Neural cell (in vitro differentiated cells): ENCODE measurements around the gene ERBB4. TPM values are rescaled to one million over a fixed set of nuclear protein-coding genes. Genes with fewer than 3 reads are reported as not detected.

Source experiments
- H2AFZ ChIP-seq: fragments of 200-600, 300-800 bp; sonication (generic), shearing (Covaris generic); 2 replicates; pipeline ENCODE4 v1.6.0; 2014; ENCODE audit warnings: low read depth, mild to moderate bottlenecking, antibody characterized with exemption, low read length, moderate library complexity
- H3F3A ChIP-seq: fragments of 200-600 bp; shearing (Covaris generic); 2 replicates; pipeline ENCODE4 v1.6.1; 2016; ENCODE audit warnings: mild to moderate bottlenecking, moderate library complexity, mixed read lengths, antibody characterized with exemption, low read length; ENCODE audit not compliant: insufficient read depth, poor library complexity, severe bottlenecking
- H3K27ac ChIP-seq: fragments of 200-600, 300-800 bp; sonication (generic), shearing (Covaris generic); 2 replicates; pipeline ENCODE4 v1.5.1; 2014; ENCODE audit warnings: mild to moderate bottlenecking, low read length, moderate library complexity
- H3K27me3 ChIP-seq: fragments of 300-800, 200-600 bp; sonication (generic), shearing (Covaris generic); 2 replicates; pipeline ENCODE4 v1.6.0; 2014; ENCODE audit warnings: mild to moderate bottlenecking, low read depth, low read length, moderate library complexity; ENCODE audit not compliant: insufficient read depth
- H3K36me3 ChIP-seq: fragments of 300-800, 200-600 bp; sonication (generic), shearing (Covaris generic); 2 replicates; pipeline ENCODE4 v1.5.1; 2014; ENCODE audit warnings: mild to moderate bottlenecking, antibody characterized with exemption, low read length, moderate library complexity; ENCODE audit not compliant: insufficient read depth
- H3K4me2 ChIP-seq: fragments of 300-800, 200-600 bp; sonication (generic), shearing (Covaris generic); 2 replicates; pipeline ENCODE4 v1.6.0; 2014; ENCODE audit warnings: mild to moderate bottlenecking, low read length
- H3K4me3 ChIP-seq: fragments of 300-800, 200-600 bp; sonication (generic), shearing (Covaris generic); 2 replicates; pipeline ENCODE4 v1.5.1; 2014; ENCODE audit warnings: mild to moderate bottlenecking, low read length, moderate library complexity
- H3K79me2 ChIP-seq: fragments of 200-600 bp; shearing (Covaris generic); replicated peaks from 2 replicates; pipeline ENCODE4 v1.6.0; 2014; ENCODE audit warnings: mild to moderate bottlenecking, low read length, moderate library complexity; ENCODE audit not compliant: insufficient read depth
- H3K9ac ChIP-seq: fragments of 300-800, 200-600 bp; sonication (generic), shearing (Covaris generic); 2 replicates; pipeline ENCODE4 v1.6.1; 2016; ENCODE audit warnings: mild to moderate bottlenecking, low read length, mixed read lengths
- H3K9me2 ChIP-seq: fragments of 200-600 bp; shearing (Covaris generic); 2 replicates; pipeline ENCODE4 v1.6.1; 2016; ENCODE audit warnings: mild to moderate bottlenecking, low read length, mixed read lengths; ENCODE audit not compliant: insufficient read depth
- H3K9me3 ChIP-seq: fragments of 200-600, 300-800 bp; sonication (generic), shearing (Covaris generic); 2 replicates; pipeline ENCODE4 v1.6.1; 2016; ENCODE audit warnings: mild to moderate bottlenecking, mixed run types, low read length, moderate library complexity, mixed read lengths
- H4K20me1 ChIP-seq: fragments of 200-600 bp; shearing (Covaris generic); 2 replicates; pipeline ENCODE4 v1.6.1; 2016; ENCODE audit warnings: mild to moderate bottlenecking, mixed run types; ENCODE audit not compliant: insufficient read depth
- CTCF ChIP-seq: fragments of 450-650 bp; IDR thresholded peaks from 2 replicates; pipeline ENCODE4 v1.5.1; 2014; ENCODE audit warnings: antibody characterized with exemption, mild to moderate bottlenecking, moderate library complexity; ENCODE audit not compliant: poor library complexity, severe bottlenecking
- EP300 ChIP-seq: fragments of 450-650 bp; conservative IDR thresholded peaks from 2 replicates; pipeline ENCODE4 v1.6.1; 2014; ENCODE audit warnings: antibody characterized with exemption, mild to moderate bottlenecking, moderate library complexity; ENCODE audit not compliant: poor library complexity, severe bottlenecking
- EZH2 ChIP-seq: fragments of 200-600, 300-800 bp; shearing (Covaris generic), sonication (generic); IDR thresholded peaks from 2 replicates; pipeline ENCODE4 v1.6.1; 2014; ENCODE audit warnings: antibody characterized with exemption, low read length, borderline replicate concordance, mild to moderate bottlenecking; ENCODE audit not compliant: insufficient read depth, poor library complexity, severe bottlenecking
- MXI1 ChIP-seq: fragments of 450-650 bp; conservative IDR thresholded peaks from 2 replicates; pipeline ENCODE4 v1.6.1; 2014; ENCODE audit warnings: antibody characterized with exemption, mild to moderate bottlenecking; ENCODE audit not compliant: poor library complexity, severe bottlenecking
- POLR2AphosphoS5 ChIP-seq: IDR thresholded peaks from 2 replicates; pipeline ENCODE4 v1.6.1; 2012
- RAD21 ChIP-seq: fragments of 450-650 bp; conservative IDR thresholded peaks from 2 replicates; pipeline ENCODE4 v1.6.1; 2014; ENCODE audit warnings: antibody characterized with exemption, mild to moderate bottlenecking, moderate library complexity
- REST ChIP-seq: IDR thresholded peaks from 2 replicates; pipeline ENCODE4 v1.6.1; 2012; ENCODE audit warnings: borderline replicate concordance
- SMC3 ChIP-seq: fragments of 450-650 bp; conservative IDR thresholded peaks from 2 replicates; pipeline ENCODE4 v1.6.1; 2014; ENCODE audit warnings: antibody characterized with exemption, mild to moderate bottlenecking, moderate library complexity; ENCODE audit not compliant: poor library complexity
- TAF1 ChIP-seq: IDR thresholded peaks from 2 replicates; pipeline ENCODE4 v1.6.1; 2012; ENCODE audit warnings: low read depth
- polyA plus RNA-seq: library from polyadenylated mRNA; depleted of rRNA; stranded (reverse); fragments of >200 nt; gene quantifications from 2 replicates; pipeline ENCODE4 v1.2.3, GENCODE V29; 2014

Gene ERBB4
- polyA plus RNA-seq, 1 donor from 2014 or later: 0.69 TPM

GRCh38 chr2:212064318-212064717 lies 474.3 kb downstream of the ERBB4 start:
- Histone ChIP-seq H3K27ac (no peak overlapping the region), H2AFZ (no peak overlapping the region), H3K36me3 (no peaks in the 10 kb centered on the region), H3F3A (no peaks in the 10 kb centered on the region), H3K4me2 (no peak overlapping the region), H3K79me2 (no peaks in the 10 kb centered on the region), H3K9me3 (no peaks in the 10 kb centered on the region), H3K9me2 (no peaks in the 10 kb centered on the region), H3K4me3 (no peak overlapping the region), H3K9ac (no peak overlapping the region), H3K27me3 (no peaks in the 10 kb centered on the region), H4K20me1 (no peaks in the 10 kb centered on the region)
- TF ChIP-seq CTCF: no peak
- TF ChIP-seq SMC3: no peak
- no peak for TF ChIP-seq EP300
- no peak for TF ChIP-seq EZH2
- TF ChIP-seq POLR2AphosphoS5: no peak
- no peak for TF ChIP-seq TAF1
- TF ChIP-seq RAD21: no peak
- TF ChIP-seq MXI1: no peak
- TF ChIP-seq REST: no peak

- no peak for TF ChIP-seq REST
- TF ChIP-seq TAF1: no peak
- TF ChIP-seq MXI1: no peak
- TF ChIP-seq SMC3: no peak
- TF ChIP-seq POLR2AphosphoS5: no peak
- TF ChIP-seq EZH2: no peak
- TF ChIP-seq CTCF: no peak
- TF ChIP-seq EP300: no peak
- H3K9ac ChIP-seq: no peak overlapping the region
- H3K27me3 ChIP-seq: no peaks in the 10 kb centered on the region
- no peaks in the 10 kb centered on the region for H3K36me3 ChIP-seq
- H2AFZ ChIP-seq: no peak overlapping the region
- H3F3A ChIP-seq: no peaks in the 10 kb centered on the region
- H3K9me3 ChIP-seq: no peaks in the 10 kb centered on the region
- no peaks in the 10 kb centered on the region for H4K20me1 ChIP-seq
- no peak overlapping the region for H3K27ac ChIP-seq
- no peaks in the 10 kb centered on the region for H3K79me2 ChIP-seq
- no peak overlapping the region for H3K4me2 ChIP-seq
- no peaks in the 10 kb centered on the region for H3K9me2 ChIP-seq
- no peak overlapping the region for H3K4me3 ChIP-seq
Observed at GRCh38 chr2:212052412-212053159, 486.0 kb downstream of the ERBB4 start.
